Osteocyte (in vitro differentiated cells): ENCODE measurements around the gene CLCN4. TPM values are rescaled to one million over a fixed set of nuclear protein-coding genes. Genes with fewer than 3 reads are reported as not detected.
A peak's percentile ranks its signal among the peaks of the same experiment; 100 is the strongest.

ENCODE experiments used
- DNase-seq: peaks from one replicate; pipeline ENCODE4 v3.0.0; 2021; ENCODE audit warnings: mixed read lengths; ENCODE audit not compliant: unreplicated experiment; ENCODE audit errors: extremely low spot score
- H3K27ac Mint-ChIP-seq: one replicate; pipeline ENCODE4 v1.8.0; 2021; ENCODE audit warnings: mild to moderate bottlenecking, mixed read lengths; ENCODE audit not compliant: unreplicated experiment
- H3K27me3 Mint-ChIP-seq: one replicate; pipeline ENCODE4 v1.8.0; 2021; ENCODE audit warnings: mixed read lengths; ENCODE audit not compliant: unreplicated experiment
- H3K36me3 Mint-ChIP-seq: one replicate; pipeline ENCODE4 v1.8.0; 2021; ENCODE audit warnings: mixed read lengths; ENCODE audit not compliant: unreplicated experiment
- H3K4me1 Mint-ChIP-seq: one replicate; pipeline ENCODE4 v1.8.0; 2021; ENCODE audit warnings: mixed read lengths; ENCODE audit not compliant: unreplicated experiment
- H3K4me3 Mint-ChIP-seq: one replicate; pipeline ENCODE4 v1.8.0; 2021; ENCODE audit warnings: mild to moderate bottlenecking, moderate library complexity, mixed read lengths; ENCODE audit not compliant: unreplicated experiment
- H3K9me3 Mint-ChIP-seq: one replicate; pipeline ENCODE4 v1.8.0; 2021; ENCODE audit warnings: mixed read lengths; ENCODE audit not compliant: unreplicated experiment
- total RNA-seq: library from RNA; stranded (reverse); gene quantifications from 2 replicates; pipeline ENCODE4 v1.2.1, GENCODE V29; 2021
- TF ChIP-seq, protein P1 (sequence below): fragments of 200-600 bp; sonication (generic); IDR thresholded peaks from 2 replicates; pipeline ENCODE4 v1.5.0; 2021; ENCODE audit warnings: antibody characterized with exemption, mild to moderate bottlenecking, moderate library complexity

Gene CLCN4
- total RNA-seq, 1 donor from 2014 or later, result 2.3 TPM

DNA sequence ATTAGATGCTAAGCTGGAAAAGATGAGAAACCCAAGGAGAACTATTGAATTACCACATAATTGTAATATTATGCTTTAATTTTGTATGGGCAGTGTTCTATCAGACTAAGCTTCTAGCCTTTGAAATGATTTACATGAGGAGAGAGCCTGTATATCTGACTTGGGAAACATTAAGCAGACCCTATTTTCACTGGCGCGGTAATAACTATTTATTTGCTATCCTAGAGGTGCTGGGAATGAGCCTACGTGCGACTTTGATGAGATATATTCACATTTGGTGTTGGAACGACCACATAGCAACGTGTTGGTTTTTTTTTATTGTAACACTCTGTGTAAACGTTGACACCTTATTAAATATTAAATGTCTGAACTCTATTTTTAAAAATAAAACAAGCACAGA is 80.5 kb downstream of the CLCN4 start:
- no peaks in the 10 kb centered on the region for H3K9me3 Mint-ChIP-seq
- DNase-seq, result no peak
- H3K27me3 Mint-ChIP-seq, result no peaks in the 10 kb centered on the region
- TF ChIP-seq, protein P1, sequence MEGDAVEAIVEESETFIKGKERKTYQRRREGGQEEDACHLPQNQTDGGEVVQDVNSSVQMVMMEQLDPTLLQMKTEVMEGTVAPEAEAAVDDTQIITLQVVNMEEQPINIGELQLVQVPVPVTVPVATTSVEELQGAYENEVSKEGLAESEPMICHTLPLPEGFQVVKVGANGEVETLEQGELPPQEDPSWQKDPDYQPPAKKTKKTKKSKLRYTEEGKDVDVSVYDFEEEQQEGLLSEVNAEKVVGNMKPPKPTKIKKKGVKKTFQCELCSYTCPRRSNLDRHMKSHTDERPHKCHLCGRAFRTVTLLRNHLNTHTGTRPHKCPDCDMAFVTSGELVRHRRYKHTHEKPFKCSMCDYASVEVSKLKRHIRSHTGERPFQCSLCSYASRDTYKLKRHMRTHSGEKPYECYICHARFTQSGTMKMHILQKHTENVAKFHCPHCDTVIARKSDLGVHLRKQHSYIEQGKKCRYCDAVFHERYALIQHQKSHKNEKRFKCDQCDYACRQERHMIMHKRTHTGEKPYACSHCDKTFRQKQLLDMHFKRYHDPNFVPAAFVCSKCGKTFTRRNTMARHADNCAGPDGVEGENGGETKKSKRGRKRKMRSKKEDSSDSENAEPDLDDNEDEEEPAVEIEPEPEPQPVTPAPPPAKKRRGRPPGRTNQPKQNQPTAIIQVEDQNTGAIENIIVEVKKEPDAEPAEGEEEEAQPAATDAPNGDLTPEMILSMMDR, result no peak
- H3K4me1 Mint-ChIP-seq, result peaks cover 18% of the 10 kb centered on the region
- H3K4me3 Mint-ChIP-seq, result no peak overlapping the region
- H3K36me3 Mint-ChIP-seq, result no peaks in the 10 kb centered on the region
- H3K27ac Mint-ChIP-seq, result no peak overlapping the region

DNA sequence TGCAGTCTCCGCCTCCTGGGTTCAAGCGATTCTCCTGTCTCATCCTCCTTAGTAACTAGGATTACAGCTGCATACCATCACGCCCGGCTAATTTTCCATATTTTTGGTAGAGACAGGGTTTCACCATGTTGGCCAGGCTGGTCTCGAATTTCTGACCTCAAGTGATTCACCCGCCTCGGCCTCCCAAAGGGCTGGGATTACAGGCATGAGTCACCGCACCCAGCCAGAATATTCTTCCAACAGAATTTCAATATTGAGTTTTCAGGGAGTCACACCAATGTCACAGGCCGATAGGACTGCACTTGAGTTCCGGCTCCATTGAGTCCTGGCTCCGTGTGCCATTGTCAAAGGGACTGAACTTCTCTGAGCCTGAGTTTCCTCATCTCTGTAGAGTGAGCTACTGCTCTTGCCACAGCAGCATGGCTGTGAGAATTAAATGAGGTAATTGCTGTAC is 82.9 kb downstream of the CLCN4 start:
- H3K27me3 Mint-ChIP-seq, result no peaks in the 10 kb centered on the region

DNA sequence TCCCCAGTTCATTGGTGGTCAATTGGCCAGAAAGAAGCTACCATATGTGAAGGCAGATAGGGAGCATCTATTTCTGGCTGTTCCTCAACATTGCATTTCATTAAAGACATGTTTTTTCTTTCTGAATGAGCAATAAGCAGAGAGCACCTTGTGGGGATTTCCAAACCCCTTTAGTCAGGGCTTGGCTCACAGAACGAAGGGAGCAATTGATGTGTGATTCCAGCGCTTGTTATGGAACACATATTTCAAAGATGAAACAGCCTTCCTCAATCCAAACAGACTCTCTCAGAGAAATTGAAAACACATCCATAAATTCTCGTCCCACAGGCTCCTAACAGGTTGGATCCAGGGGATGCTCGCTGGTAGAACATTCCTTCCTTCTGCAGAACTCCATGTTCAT is 84.1 kb downstream of the CLCN4 start:
- no peaks in the 10 kb centered on the region for H3K36me3 Mint-ChIP-seq
- no peaks in the 10 kb centered on the region for H3K27me3 Mint-ChIP-seq
- no peak for DNase-seq
- H3K9me3 Mint-ChIP-seq, result no peaks in the 10 kb centered on the region
- H3K27ac Mint-ChIP-seq, result peak overlapping the region; percentile 11
- TF ChIP-seq, protein P1, result no peak
- H3K4me3 Mint-ChIP-seq, result no peak overlapping the region
- H3K4me1 Mint-ChIP-seq, result peaks cover 16% of the 10 kb centered on the region

More for the DNA sequence above, 82.9 kb downstream of the CLCN4 start:
- Mint-ChIP-seq H3K27ac (no peak overlapping the region), H3K4me1 (peaks cover 18% of the 10 kb centered on the region), H3K36me3 (no peaks in the 10 kb centered on the region), H3K9me3 (no peaks in the 10 kb centered on the region), H3K4me3 (no peak overlapping the region)
- TF ChIP-seq, protein P1, result no peak
- no peak for DNase-seq

DNA sequence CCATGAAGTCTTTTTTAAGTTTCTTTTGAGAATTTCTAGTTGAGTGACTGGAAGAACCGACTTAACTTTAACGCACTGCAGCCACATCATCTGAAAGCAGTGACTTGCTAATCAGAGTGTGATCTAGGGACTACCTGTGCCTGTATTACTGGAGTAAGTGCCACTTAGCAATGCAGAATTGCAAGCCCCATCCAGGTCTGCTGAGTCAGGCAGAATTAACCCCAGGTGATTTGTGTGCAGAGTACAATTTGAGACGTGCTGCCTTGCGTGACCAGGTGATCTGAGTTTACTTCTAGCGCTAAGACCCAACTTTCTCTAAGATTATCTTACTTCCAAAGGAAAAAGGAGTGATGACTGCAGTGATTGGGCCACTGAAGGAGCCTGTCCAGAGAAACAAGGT is 85.3 kb downstream of the CLCN4 start:
- Mint-ChIP-seq H3K27me3 (no peaks in the 10 kb centered on the region), H3K27ac (no peak overlapping the region), H3K9me3 (no peaks in the 10 kb centered on the region), H3K4me1 (peaks cover 13% of the 10 kb centered on the region), H3K36me3 (no peaks in the 10 kb centered on the region), H3K4me3 (no peak overlapping the region)
- DNase-seq, result no peak
- TF ChIP-seq, protein P1, result no peak

DNA sequence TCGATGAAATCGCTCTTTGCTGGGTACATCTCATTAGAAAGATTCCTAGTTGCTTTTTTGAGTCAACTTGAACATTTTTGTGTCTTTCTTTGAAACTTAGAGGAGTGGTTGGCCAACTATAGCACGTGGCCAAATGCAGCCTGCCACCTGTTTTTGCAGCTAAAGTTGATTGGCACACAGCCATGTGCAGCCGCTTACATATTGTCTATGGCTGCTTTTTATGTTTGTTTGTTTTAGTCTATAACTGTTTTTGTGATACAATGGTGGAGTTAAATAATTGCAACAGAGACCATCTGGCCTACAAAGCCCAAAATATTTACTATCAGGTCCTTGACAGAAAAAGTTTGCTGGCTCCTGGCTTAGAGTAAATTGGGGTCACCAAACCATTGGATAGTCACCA is 86.3 kb downstream of the CLCN4 start:
- no peaks in the 10 kb centered on the region for H3K36me3 Mint-ChIP-seq
- peaks cover 13% of the 10 kb centered on the region for H3K4me1 Mint-ChIP-seq
- TF ChIP-seq, protein P1, result no peak
- no peak overlapping the region for H3K4me3 Mint-ChIP-seq
- no peak for DNase-seq
- no peaks in the 10 kb centered on the region for H3K27me3 Mint-ChIP-seq
- no peak overlapping the region for H3K27ac Mint-ChIP-seq
- no peaks in the 10 kb centered on the region for H3K9me3 Mint-ChIP-seq
